Stimulated activated CD8-positive, alpha-beta memory T cell treated with anti-CD3 and anti-CD28 coated beads, Interleukin-7, amount 100 ng/mL, for 24 hours (primary cell): ENCODE measurements around the gene RARG.

Experiments
- DNase-seq: peaks from one replicate; pipeline ENCODE4 v3.0.0-alpha.2; 2020; ENCODE audit warnings: low read depth

RARG gene

GRCh38 chr12:53244337-53244736 is 12.3 kb upstream of the RARG start:
- DNase-seq = no peak

DNA sequence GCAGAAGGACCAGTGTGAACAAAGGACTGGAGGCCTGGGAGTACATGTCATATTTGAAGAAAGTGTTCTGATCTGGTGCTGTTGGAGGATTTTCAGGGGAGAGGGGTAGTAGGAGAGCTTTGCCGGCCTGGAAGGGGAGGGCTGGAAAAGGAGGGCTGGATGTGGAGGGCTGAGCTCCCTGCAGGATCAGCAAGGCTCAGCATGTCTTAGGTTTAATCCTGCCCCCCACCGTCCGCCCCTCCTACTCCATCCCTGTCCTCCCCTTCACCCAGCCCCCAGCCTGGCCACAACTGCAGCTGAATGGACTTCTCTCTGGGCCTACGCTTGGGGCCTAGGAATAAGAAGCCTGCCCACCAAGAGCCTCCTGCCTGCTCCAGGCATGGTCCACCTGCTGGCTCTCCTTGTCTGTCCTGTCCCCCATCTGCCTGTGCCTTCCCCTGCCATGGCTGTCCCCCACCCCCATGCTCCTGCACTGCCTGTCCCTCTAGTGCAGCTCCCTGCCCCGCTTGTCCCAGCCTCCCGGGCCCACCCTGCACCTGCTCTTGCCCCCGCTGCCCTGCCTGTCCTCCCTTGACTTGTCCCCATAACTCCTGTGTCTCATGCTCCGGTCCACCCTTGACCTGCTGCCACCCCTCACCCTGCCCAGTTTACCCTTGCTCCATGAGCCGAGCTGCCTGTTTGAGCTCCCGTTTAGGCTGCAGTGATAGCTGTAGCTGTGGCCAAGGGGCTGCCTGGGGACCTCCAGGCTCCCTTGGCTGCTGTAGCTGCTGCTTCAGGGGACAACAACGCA is 9.8 kb upstream of the RARG start:
- no peak for DNase-seq

- DNase-seq = no peak
These were observed 7.7 kb upstream of the RARG start for GRCh38 chr12:53239643-53240258.

DNA sequence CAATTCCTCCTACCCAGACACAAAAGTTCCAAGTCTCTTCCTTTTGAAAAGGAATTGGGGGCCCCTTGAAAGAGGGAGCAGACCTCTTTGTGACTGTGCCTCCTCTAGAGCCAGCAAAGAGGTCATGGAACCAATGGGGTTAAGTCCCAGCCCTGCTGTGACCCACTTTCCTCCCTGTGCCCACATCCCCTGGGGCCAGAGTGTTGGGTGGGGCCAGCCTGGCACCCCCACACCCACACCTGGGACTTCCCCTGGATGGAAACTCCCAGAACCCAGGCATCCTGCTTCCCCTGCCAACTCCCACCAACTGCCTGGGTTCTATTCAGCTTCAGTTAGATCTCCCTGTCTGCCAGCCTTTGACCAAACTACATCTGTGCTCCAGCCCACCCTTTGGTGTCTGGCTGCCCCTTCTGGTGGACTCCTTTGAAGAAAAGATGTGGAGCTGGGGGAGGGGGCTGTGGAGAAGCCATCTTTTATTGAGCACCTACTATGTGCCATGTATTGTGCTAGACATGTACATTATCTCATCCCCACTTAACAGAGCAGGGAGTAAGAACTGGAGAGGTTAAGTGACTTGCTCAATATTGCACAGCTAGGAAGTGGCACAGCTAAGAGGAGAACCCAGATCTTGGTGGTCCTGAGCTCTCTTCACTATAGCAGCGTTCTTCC is 4.6 kb upstream of the RARG start:
- DNase-seq = no peak

DNA sequence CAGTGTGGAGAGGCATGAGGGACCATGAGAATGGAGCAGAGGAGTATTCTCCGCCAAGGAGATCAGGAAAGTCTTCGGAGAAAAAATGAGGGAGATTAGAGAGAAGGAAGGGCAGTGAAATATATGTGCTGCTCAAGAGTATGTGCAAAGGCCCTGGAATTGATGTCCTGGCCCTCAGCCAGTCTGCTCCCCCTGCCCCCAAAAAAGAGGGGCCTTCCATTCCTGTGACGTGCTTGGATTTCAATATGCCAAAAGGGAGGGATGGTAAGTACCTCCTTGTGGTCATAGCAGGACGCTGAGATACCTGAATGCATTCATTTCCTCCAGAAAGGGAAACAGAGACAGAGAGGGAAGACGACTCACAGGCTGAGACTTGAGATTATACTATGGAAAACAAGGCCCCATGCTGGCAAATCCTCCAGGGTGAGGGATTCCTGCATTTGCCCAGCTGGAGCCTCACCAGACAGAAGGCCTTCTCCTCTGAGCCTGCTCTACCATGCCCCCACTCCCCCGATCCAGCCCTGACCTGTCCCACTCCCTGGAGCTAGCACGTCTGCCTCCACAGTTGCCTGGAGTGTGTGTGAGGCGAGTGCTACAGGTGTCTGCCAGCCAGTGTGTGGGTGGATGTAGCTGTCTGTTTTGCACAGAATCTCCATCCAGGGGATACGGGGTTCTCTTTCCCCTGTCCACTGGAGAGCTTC is 3.9 kb upstream of the RARG start:
- DNase-seq = no peak

GRCh38 chr12:53235164-53235563 is 3.2 kb upstream of the RARG start:
- DNase-seq = no peak

GRCh38 chr12:53234271-53234914 is 2.4 kb upstream of the RARG start:
- DNase-seq = no peak

GRCh38 chr12:53233671-53234121 is 1.7 kb upstream of the RARG start:
- DNase-seq = no peak

DNA sequence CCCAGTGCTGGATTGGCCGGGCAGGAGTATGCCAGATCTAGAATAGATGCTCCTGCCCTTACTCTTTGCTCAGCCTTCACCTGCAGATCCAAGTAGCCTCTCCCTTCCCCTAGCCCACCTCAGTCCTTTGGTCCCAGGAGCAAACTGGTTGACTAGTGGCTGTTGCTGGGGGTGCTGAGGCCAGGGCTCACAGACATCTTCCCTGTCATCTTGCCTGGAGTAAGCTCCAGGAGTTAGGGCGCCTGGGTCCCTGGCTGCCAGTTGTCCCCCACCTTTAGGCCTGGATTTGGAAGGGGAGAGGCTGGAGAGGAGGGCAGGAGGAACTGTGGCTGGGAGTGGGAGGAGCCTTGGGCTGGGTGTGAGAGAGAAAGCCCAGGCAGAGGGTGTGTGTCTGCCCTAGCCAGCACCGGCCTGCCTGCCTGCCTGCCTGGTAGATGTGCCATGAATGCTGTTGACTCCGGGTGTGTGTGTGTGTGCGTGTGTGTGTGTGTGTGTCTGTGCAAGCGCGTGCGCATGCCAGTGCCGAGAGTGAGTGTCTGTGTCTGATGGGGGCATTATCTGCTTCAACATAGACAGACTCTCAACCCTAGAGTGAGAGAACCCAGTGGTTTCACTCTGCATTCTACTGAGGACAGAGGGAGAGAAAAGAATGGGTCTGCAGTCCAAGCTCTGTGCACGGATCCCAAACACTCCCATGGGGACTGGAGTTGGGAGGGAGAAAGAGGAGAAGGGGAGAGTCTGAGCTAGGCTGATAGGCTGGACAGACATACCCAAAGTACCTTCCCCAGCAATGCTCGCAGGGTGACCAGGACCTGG is 845 bp upstream of the RARG start:
- no peak for DNase-seq

GRCh38 chr12:53231671-53231920 is 413 bp downstream of the RARG start:
- DNase-seq = no peak

- no peak for DNase-seq
These were observed 1.7 kb downstream of the RARG start for GRCh38 chr12:53230108-53230845.

GRCh38 chr12:53229454-53229853 is 2.6 kb downstream of the RARG start:
- no peak for DNase-seq

DNA sequence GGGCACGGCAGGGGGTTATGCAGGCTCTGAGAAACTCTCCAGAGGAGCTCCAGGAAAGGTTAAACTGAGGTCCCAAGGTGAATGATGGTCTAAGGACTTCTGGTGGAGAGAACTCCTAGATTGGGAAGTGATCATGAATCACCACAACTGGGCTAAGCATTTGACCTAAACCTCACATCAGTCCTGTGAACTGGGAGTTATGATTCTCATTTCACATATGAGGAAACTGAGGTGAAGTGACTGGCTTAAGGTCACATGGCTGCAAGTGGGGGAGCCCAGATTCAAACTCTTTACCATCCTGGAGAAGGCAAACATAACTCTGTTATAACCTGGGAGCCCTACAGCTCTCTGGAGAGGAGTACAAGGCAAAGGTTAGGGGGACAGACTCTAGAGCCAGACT is 4.2 kb downstream of the RARG start:
- DNase-seq = no peak

DNA sequence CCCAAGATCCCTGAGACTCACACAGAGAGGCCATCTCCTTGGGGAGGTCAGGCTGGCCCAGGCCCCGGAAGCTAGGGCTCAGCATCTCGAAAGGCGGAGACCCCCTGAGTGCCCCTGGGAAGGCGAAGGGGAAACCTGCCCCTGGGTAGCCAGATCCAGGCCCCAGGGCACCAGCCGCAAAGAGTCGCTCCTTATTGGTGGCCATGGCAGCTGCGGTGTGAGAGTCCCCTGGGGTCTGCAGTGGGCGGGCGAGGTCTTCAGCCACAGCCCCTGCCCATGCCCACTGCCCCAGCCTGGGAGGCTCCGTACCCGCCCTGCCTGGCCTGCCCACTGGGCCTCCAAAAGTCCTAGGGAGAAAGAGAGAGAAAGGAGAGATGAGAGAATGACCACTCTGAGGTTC is 4.7 kb downstream of the RARG start:
- no peak for DNase-seq

DNA sequence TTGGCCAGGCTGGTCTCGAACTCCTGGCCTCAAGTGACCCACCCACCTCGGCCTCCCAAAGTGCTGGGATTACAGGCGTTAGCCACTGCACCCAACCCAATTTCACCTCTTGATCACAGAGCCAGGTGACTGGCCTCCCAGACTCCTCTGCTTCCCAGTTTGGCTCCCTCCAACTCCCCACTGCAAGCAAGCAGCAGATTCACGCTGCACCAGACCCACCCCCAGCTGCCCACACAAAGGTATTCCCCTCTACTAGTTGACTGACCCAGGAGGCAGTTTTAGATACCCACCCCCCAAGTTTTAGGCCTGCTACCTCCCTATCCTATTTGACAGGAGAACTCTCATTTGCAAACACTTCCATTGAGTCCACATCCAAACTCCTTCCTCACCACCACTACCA is 5.2 kb downstream of the RARG start:
- DNase-seq = no peak

DNA sequence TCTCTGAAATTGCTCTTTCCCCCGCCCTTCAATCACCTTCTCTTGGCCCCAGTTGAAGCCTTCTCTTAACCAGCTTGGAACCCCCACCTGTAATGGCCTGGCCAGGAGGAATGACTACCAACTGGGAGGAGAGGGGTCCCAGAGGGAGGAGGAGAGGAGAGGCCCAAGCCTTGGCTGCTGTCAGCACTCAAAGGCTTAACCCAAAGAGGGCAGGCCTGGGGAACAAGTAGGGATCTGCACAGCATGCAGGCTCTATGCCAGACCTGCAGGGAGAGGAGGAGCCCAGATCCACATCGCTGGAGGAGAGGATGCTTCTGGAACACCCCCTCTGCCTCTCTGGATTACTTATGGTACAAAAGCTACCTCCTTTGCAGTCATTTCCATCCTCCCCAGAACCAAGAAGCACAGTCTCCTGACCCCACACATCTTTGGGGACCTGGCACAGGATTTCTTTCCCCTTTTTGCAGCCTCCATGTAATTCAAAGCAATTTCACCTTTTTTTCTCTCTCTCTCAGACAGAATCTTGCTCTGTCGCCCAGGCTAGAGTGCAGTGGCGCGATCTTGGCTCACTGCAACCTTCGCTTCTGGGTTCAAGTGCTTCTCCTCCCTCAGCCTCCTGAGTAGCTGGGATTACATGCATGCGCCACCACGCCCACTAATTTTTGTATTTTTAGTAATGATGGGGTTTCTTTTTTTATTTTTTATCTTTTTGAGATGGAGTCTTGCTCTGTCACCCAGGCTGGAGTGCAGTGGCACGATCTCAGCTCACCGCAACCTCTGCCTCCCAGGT is 6.2 kb downstream of the RARG start:
- no peak for DNase-seq

DNA sequence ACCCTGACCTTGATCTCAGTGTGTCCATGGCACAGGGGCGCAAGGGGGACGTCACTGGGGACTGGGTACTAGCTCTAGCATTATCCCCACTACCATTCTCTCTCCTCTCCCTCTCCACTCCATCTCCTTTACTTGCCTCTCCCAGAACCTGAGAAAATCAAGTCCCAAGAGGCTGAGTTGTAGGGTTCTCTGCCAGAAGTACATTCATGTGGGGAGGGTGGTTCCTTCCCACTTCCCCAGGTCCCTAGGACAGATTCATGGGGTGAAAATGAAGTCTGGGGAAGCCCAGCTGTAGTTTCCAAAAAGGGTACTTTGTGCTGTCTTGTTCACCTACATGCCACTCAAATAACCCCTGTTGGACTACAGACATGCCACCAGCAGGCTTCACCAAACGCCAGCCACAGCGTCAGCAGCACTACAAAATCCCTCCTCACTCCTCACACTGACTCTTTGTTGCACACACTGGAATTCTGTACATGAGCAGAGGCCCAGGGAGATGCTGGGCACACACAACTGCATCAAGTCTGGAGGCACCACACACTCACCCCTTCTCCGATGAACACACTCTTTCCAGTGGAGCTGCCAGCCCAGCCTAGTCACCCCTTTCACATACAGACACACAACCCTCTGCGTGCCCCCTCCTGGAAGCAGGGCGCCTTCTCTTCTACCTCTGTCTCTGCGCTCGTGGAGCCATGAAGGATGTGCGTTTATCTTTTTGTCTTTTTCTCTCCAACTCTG is 6.9 kb downstream of the RARG start:
- DNase-seq = no peak

DNA sequence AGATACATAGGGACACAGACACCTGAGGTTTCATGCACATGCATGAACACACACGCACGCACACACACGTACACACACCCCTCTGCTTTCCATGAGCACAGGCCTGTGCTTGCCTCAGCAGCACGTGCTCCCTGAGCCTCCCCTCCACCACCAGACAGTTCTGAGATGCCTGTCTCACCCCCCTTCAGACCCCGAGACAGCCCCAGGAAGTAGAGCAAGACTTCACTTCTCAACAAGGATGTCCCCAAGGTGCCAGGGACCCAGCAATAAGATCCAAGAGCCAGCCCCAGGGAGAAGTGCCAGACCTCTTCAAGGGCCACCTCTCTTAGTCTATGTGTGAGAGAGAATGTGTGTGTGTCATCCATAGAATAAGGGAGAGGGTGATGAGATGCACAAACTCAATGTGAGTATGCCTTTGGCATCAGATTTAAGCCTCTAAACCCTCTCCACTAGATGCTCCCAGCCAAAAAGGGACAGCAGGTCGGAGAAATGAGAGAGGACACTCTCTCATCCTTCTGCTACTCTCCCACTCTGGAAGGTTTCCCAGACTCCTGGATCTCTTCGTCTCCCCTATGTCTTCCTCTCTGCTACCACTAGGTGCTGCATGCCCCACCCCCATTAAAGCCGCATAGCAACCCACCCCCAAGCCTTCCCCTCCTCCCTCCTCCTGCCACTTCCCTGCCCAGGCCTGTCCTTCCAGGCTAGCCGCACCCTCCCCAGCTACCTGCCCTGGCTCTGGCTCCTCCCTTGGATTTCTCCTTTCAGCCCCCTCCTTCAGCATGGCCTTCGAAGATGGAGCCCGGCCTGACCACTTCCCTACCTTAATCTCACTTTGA is 7.7 kb downstream of the RARG start:
- DNase-seq = no peak
